Esophagus squamous epithelium (tissue), 5 donors: ENCODE measurements around the gene VOPP1. TPM values are rescaled to one million over a fixed set of nuclear protein-coding genes. Genes with fewer than 3 reads are reported as not detected.

Experiments
- DNase-seq: peaks from one replicate; lab custom pipeline; 2025; lab: John Stamatoyannopoulos, UW
- H3K27ac ChIP-seq, 4 donors: fragments of 200-600 bp; sonication (generic); one replicate each; pipeline ENCODE4 v1.5.1; 2016 to 2019; ENCODE audit warnings: mild to moderate bottlenecking in 1 of 4
- H3K27me3 ChIP-seq, 4 donors: fragments of 200-600 bp; sonication (generic); 1 replicate in 3 of 4; 2 replicates in 1 of 4; pipeline versions ENCODE4 v1.5.1 to v1.6.0; 2017 to 2021; ENCODE audit warnings: antibody characterized with exemption in 1 of 4
- H3K36me3 ChIP-seq, 3 donors: fragments of 200-600 bp; sonication (generic); one replicate each; pipeline ENCODE4 v1.5.1; 2016 to 2019
- H3K4me1 ChIP-seq, 3 donors: fragments of 200-600 bp; sonication (generic); one replicate each; pipeline ENCODE4 v1.5.1; 2017 to 2019
- H3K4me3 ChIP-seq, 4 donors: fragments of 200-600 bp; sonication (generic); 1 replicate in 3 of 4; 2 replicates in 1 of 4; pipeline ENCODE4 v1.5.1; 2016 to 2019; ENCODE audit warnings: mild to moderate bottlenecking in 2 of 4, moderate library complexity in 1 of 4
- H3K9me3 ChIP-seq, 3 donors: fragments of 200-600 bp; sonication (generic); one replicate each; pipeline ENCODE4 v1.5.1; 2016 to 2019
- POLR2A ChIP-seq, 4 donors: fragments of 450-650 bp; IDR thresholded peaks; one replicate each; pipeline ENCODE4 v1.6.1; 2017; ENCODE audit warnings: antibody characterized with exemption in 4 of 4, mild to moderate bottlenecking in 4 of 4, moderate library complexity in 3 of 4
- WGBS, 2 donors: methylation state at CpG; one replicate each; pipeline ENCODE4 v1.1.5; 2018; 5-methylcytosine and 5-hydroxymethylcytosine counted together
- intact Hi-C: fragments of 100-400 bp; cut with DNase I; formaldehyde crosslinking; loops from one replicate; pipeline ENCODE4 v1.15.0; 2022
- total RNA-seq, 4 donors: library from RNA; depleted of rRNA; stranded (reverse); fragments of >200 nt; gene quantifications; one replicate each; pipeline ENCODE4 v1.1.0, GENCODE V29; 2016
- TF ChIP-seq, protein P1 (sequence below), 6 experiments: fragments of 450-650 bp in 4 of 6; fragments of 200-600 bp in 2 of 6; sonication (generic) in 2 of 6; IDR thresholded peaks; one replicate each; pipeline ENCODE4 v1.5.1; 2016 to 2019; ENCODE audit warnings: antibody characterized with exemption in 6 of 6, mild to moderate bottlenecking in 4 of 6, moderate library complexity in 4 of 6
- donor health status: DM: yes; HTN: yes; CAD: no.

The VOPP1 gene
- total RNA-seq, 4 donors from 2014 or later = 13.9 to 26.5 (median 19.2) TPM

- peaks cover 0 to 70% (median 0%) of the 10 kb centered on the region in 3 donors for H3K36me3 ChIP-seq
- H3K4me3 ChIP-seq = no peak overlapping the region
- no peak overlapping the region for H3K27ac ChIP-seq
- intact Hi-C loops = no loop called here
- no peaks in the 10 kb centered on the region for H3K4me1 ChIP-seq
- TF ChIP-seq, protein P1, sequence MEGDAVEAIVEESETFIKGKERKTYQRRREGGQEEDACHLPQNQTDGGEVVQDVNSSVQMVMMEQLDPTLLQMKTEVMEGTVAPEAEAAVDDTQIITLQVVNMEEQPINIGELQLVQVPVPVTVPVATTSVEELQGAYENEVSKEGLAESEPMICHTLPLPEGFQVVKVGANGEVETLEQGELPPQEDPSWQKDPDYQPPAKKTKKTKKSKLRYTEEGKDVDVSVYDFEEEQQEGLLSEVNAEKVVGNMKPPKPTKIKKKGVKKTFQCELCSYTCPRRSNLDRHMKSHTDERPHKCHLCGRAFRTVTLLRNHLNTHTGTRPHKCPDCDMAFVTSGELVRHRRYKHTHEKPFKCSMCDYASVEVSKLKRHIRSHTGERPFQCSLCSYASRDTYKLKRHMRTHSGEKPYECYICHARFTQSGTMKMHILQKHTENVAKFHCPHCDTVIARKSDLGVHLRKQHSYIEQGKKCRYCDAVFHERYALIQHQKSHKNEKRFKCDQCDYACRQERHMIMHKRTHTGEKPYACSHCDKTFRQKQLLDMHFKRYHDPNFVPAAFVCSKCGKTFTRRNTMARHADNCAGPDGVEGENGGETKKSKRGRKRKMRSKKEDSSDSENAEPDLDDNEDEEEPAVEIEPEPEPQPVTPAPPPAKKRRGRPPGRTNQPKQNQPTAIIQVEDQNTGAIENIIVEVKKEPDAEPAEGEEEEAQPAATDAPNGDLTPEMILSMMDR (IDR thresholded peaks at IDR 0.05) = no peak
- TF ChIP-seq POLR2A (IDR thresholded peaks at IDR 0.05) = no peak
- no peaks in the 10 kb centered on the region for H3K9me3 ChIP-seq
- DNase-seq = no peak
- no peaks in the 10 kb centered on the region for H3K27me3 ChIP-seq
- 74 to 84% methylated on average over 11 to 12 of the region's 12 CpGs for WGBS, 2 donors
Measured at GRCh38 chr7:55426676-55427075, 145.6 kb downstream of the VOPP1 start.

DNA sequence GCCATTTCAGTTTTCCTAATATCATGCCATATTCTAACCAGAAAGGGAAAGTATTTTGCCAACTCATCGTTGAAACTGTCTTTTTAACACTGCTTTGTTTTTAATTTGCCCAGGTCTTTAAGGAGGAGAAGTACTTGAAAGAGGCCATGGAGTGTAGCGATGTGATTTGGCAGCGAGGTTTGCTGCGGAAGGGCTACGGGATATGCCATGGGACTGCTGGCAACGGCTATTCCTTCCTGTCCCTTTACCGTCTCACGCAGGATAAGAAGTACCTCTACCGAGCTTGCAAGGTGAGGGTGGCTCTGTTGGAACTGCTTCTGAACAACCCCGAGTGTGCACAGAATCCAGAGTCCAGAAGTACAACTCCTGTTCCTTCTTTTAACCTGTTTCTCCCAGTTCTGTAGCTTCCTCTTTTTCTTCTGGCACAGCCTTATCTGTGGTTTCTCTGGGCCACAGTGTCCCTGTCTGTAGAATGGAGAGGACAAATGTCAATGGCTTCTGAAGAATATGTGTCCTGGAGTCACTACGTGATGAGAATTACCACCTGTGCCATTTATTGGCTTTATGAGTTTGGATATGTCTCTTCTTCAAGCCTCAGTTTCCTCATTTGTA, 147.1 kb downstream of the VOPP1 start:
- Histone ChIP-seq H3K9me3 (no peaks in the 10 kb centered on the region), H3K4me1 (no peaks in the 10 kb centered on the region), H3K36me3 (peaks cover 0 to 59% (median 0%) of the 10 kb centered on the region in 3 donors), H3K27me3 (no peaks in the 10 kb centered on the region), H3K4me3 (no peak overlapping the region), H3K27ac (no peak overlapping the region)
- no peak for DNase-seq
- TF ChIP-seq POLR2A (IDR thresholded peaks at IDR 0.05) = no peak
- TF ChIP-seq, protein P1 (IDR thresholded peaks at IDR 0.05) = no peak
- intact Hi-C loops = no loop called here
- 89% methylated on average over 11 of the region's 11 CpGs for WGBS, 2 donors

- H3K27me3 ChIP-seq = no peaks in the 10 kb centered on the region
- no peak overlapping the region for H3K27ac ChIP-seq
- no peaks in the 10 kb centered on the region for H3K4me1 ChIP-seq
- 83 to 88% methylated on average over 3 to 4 of the region's 5 CpGs for WGBS, 2 donors
- no peak for TF ChIP-seq POLR2A (IDR thresholded peaks at IDR 0.05)
- TF ChIP-seq, protein P1 (IDR thresholded peaks at IDR 0.05) = no peak
- peaks cover 0 to 51% (median 0%) of the 10 kb centered on the region in 3 donors for H3K36me3 ChIP-seq
- DNase-seq = no peak
- H3K9me3 ChIP-seq = no peaks in the 10 kb centered on the region
- H3K4me3 ChIP-seq = no peak overlapping the region
- intact Hi-C loops = no loop called here
Measured at GRCh38 chr7:55423891-55424290, 148.4 kb downstream of the VOPP1 start.

GRCh38 chr7:55423277-55423711, 149.0 kb downstream of the VOPP1 start:
- H3K9me3 ChIP-seq = no peaks in the 10 kb centered on the region
- H3K4me3 ChIP-seq = no peak overlapping the region
- peaks cover 0 to 46% (median 0%) of the 10 kb centered on the region in 3 donors for H3K36me3 ChIP-seq
- WGBS, 2 donors = 70 to 81% methylated on average over 4 to 5 of the region's 5 CpGs
- no peak overlapping the region for H3K27ac ChIP-seq
- intact Hi-C loops = no loop called here
- TF ChIP-seq POLR2A (IDR thresholded peaks at IDR 0.05) = no peak
- TF ChIP-seq, protein P1 (IDR thresholded peaks at IDR 0.05) = no peak
- no peaks in the 10 kb centered on the region for H3K27me3 ChIP-seq
- no peaks in the 10 kb centered on the region for H3K4me1 ChIP-seq
- no peak for DNase-seq

Other genes starting within 250 kb of the VOPP1 start
- 10 to 100 TPM in 2 of 4 donors, 1 to 10 TPM in 2; 6.4 to 12.8 (median 9.7) TPM for gene LANCL2, start 207.2 kb downstream of the VOPP1 start, total RNA-seq